ENCODE results near the gene TFPI.

- TF ChIP-seq CTCF (IDR thresholded peaks at IDR 0.05 in 2 of 3, conservative IDR thresholded peaks at IDR 0.05 in 1 of 3; ENCODE audit: control insufficient read depth in 2 of 3, extremely low read depth in 1 of 3, insufficient read depth in 1 of 3, low read depth in 3 of 3, low read length in 3 of 3) = no peak
- TF ChIP-seq TAF1 (IDR thresholded peaks at IDR 0.05; ENCODE audit: borderline replicate concordance, low read depth, low read length) = no peak
- no peak for TF ChIP-seq YY1 (IDR thresholded peaks at IDR 0.05; ENCODE audit: low read depth, low read length)
- no peak for TF ChIP-seq POLR2AphosphoS5 (IDR thresholded peaks at IDR 0.05; ENCODE audit: low read length)
These were observed 38.9 kb upstream of the TFPI start for GRCh38 chr2:187593098-187593497.

Measured in GM12878 (cell line).